Measurements from ENCODE around the gene CATSPERB. TPM values are rescaled to one million over a fixed set of nuclear protein-coding genes. Genes with fewer than 3 reads are reported as not detected.
"Not testable (repeated sequence)": the region's sequence is repeated elsewhere in the genome, so short reads cannot be mapped to it uniquely, and the experiment has no call there.

CATSPERB gene
- total RNA-seq, 1 experiment from 2014 or later, result not detected

DNA sequence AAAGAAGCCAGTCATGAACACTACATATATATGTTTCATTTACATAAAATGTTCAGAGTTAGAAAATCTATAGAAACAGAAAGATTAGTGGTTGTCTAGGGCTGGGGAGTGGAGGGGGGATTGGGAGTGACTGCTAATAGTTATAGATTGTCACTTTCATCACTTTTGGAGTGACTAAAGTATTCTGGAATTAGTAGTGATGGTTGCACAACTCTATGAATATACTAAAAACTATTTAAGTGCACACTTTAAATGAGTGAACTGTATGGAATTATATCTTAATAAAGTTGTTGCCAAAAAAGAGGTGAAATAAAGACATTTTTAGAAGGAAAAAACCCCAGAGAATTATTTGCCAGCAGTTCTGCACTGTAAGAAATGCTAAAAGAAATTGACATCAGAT lies 9.5 kb downstream of the CATSPERB start:
- no peak for DNase-seq (ENCODE audit: low read depth in 1 of 2, low spot score in 2 of 2)
- Histone ChIP-seq H3K4me3 (no peak overlapping the region), H3K9me3 (replicated peaks) (no peaks in the 10 kb centered on the region), H3K27me3 (replicated peaks) (no peaks in the 10 kb centered on the region), H3K4me1 (replicated peaks) (no peaks in the 10 kb centered on the region), H3K36me3 (no peaks in the 10 kb centered on the region), H3K27ac (no peak overlapping the region)

DNA sequence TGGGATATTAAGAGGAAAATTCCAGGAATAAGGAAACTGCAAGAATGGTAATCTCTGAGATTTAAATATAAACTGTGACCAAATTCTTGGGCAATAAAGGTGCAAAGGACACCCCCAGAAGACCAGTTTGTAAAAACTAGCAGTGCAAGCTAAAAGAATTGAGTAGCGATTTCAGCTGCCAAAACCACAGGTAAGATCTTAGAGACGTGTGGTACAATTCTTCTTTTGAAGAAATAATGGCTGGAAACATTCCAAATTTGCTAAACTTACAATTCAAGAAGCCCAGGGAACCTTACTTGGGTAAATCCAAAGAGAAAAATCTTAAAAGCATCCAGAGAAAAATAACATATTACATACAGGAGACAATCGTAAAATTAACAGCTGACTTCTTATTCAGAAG lies 12.0 kb downstream of the CATSPERB start:
- Histone ChIP-seq H3K27me3 (replicated peaks) (no peaks in the 10 kb centered on the region), H3K4me3 (no peak overlapping the region), H3K27ac (no peak overlapping the region), H3K9me3 (replicated peaks) (no peaks in the 10 kb centered on the region), H3K36me3 (no peaks in the 10 kb centered on the region), H3K4me1 (replicated peaks) (no peaks in the 10 kb centered on the region)
- no peak for DNase-seq (ENCODE audit: low read depth in 1 of 2, low spot score in 2 of 2)

DNA sequence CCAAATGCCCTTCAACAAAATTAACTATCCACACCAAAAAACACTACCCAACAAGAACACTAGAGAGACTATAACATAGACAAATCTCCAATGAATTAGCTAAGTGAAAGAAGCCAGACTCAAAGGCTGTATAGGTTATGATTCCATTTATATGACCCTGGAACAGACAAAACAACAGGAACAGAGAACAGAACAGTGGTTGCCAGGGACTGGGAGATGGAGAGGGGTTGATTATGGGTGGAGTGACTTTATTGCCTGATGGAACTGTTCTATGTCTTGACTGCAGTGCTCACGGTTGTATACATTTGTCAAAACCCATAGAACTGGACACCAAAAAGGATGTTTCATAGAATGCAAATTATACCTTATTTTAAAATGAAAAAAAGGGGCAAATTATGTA lies 14.9 kb downstream of the CATSPERB start:
- Histone ChIP-seq H3K4me1 (replicated peaks) (no peaks in the 10 kb centered on the region), H3K27me3 (replicated peaks) (no peaks in the 10 kb centered on the region), H3K27ac (no peak overlapping the region), H3K36me3 (no peaks in the 10 kb centered on the region), H3K4me3 (no peak overlapping the region), H3K9me3 (replicated peaks) (no peaks in the 10 kb centered on the region)
- DNase-seq (ENCODE audit: low read depth in 1 of 2, low spot score in 2 of 2), result no peak

DNA sequence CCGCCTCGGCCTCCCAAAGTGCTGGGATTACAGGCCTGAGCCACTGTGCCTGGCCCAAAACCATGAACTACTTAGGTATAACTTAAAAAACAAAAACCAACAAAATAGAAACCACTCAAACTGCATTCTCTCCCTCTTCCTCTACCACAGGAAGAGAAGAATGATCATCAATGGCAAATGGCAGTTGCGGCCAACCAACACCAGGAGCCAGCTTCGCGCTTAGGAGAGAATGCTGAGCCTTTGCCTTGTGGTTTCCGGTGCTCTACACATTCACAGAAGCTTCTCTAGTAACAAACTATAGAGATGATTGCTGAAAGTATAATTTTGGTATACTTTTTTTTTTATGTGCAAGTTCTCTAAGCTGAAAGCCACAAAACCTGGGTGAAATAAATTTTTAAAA lies 17.1 kb downstream of the CATSPERB start:
- H3K27me3 ChIP-seq (replicated peaks), result no peaks in the 10 kb centered on the region
- H3K4me3 ChIP-seq, result no peak overlapping the region
- DNase-seq (ENCODE audit: low read depth in 1 of 2, low spot score in 2 of 2), result no peak
- H3K27ac ChIP-seq, result no peak overlapping the region
- no peaks in the 10 kb centered on the region for H3K4me1 ChIP-seq (replicated peaks)
- no peaks in the 10 kb centered on the region for H3K36me3 ChIP-seq
- H3K9me3 ChIP-seq (replicated peaks), result no peaks in the 10 kb centered on the region

DNA sequence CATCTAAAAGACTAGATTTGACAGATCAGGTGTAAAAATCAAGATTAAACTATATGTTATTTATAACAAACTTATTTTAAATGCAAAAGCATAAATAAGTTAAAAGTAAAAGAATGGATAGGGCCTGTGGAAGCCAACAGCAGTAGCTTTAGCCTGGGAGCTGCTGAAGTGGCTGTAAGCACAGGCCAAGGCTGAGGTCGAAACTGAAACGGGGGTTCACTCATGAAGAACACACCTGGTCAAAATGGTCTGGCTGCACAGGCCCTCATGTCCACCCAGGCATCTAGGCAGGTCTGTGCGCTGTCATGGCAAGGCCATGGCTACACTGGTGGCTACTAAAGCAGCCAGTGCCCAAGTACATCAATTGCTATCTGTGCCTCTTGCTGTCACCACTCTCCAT lies 23.1 kb downstream of the CATSPERB start:
- Histone ChIP-seq H3K27ac (no peak overlapping the region), H3K27me3 (replicated peaks) (no peaks in the 10 kb centered on the region), H3K4me3 (no peak overlapping the region), H3K36me3 (no peaks in the 10 kb centered on the region), H3K4me1 (replicated peaks) (no peaks in the 10 kb centered on the region), H3K9me3 (replicated peaks) (no peaks in the 10 kb centered on the region)
- DNase-seq (ENCODE audit: low read depth in 1 of 2, low spot score in 2 of 2), result no peak

DNA sequence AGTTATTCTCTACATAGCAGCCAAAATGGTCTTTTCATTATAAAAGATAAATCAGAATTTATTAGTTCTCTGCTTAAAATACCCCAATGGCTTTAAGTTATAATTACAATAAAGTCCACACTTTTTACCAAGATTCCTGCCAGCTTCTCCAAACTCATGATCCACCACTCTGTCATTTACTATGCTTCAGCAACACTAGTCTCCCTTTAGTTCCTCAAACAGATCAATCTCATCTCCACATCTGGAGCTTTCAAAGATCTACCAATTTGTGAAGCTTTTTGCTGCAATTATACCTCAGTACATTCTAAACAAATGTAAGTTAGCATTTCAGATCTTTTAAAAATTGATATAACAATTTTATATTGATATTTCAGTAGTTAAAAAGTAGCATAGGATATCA lies 24.9 kb downstream of the CATSPERB start:
- no peak for DNase-seq (ENCODE audit: low read depth in 1 of 2, low spot score in 2 of 2)
- no peaks in the 10 kb centered on the region for H3K4me1 ChIP-seq (replicated peaks)
- no peak overlapping the region for H3K4me3 ChIP-seq
- H3K27ac ChIP-seq, result no peak overlapping the region
- no peaks in the 10 kb centered on the region for H3K9me3 ChIP-seq (replicated peaks)
- H3K27me3 ChIP-seq (replicated peaks), result no peaks in the 10 kb centered on the region
- H3K36me3 ChIP-seq, result no peaks in the 10 kb centered on the region

DNA sequence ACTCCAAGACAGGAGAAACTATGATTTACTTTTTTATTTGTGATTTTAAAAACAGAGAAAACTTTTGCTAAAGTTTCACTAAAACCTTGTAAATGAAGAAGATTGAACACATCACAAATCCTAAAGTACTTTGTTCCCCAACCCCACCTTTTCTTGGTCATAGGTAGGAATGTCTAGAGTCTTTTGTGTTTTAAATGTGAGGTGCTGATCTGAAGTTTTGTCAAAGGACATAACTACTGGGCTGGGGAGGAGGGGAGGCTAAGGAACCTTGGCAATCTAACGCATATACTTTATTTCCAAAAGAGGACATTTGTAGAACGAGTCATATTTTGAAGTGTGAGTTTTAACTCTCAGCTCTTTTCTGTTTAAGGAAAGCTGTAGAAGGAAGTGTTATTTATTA lies 37.2 kb downstream of the CATSPERB start:
- Histone ChIP-seq H3K36me3 (no peaks in the 10 kb centered on the region), H3K4me1 (replicated peaks) (no peaks in the 10 kb centered on the region), H3K9me3 (replicated peaks) (no peaks in the 10 kb centered on the region), H3K27ac (no peak overlapping the region), H3K27me3 (replicated peaks) (no peaks in the 10 kb centered on the region), H3K4me3 (no peak overlapping the region)
- DNase-seq (ENCODE audit: low read depth in 1 of 2, low spot score in 2 of 2), result no peak

DNA sequence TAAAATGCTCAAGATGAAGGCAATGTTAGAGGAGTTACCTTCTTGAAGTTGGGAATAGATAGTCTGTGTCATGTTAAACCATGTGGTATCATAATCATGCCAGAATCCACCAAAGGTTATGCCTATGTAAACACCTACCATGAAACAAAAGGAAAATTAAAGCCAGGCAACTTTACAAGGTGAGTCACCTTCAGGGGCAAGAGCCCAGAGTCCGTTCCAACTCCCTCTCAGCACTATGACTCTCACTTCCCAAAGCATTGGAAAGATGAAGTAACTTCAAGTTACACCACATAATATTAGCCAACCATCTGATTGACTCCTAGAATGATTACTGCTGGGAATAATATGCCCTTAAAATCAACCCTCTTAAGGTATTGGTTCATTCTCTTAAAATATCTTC lies 38.5 kb downstream of the CATSPERB start:
- Histone ChIP-seq H3K4me3 (no peak overlapping the region), H3K36me3 (no peaks in the 10 kb centered on the region), H3K27me3 (replicated peaks) (no peaks in the 10 kb centered on the region), H3K9me3 (replicated peaks) (no peaks in the 10 kb centered on the region), H3K27ac (no peak overlapping the region), H3K4me1 (replicated peaks) (no peaks in the 10 kb centered on the region)
- no peak for DNase-seq (ENCODE audit: low read depth in 1 of 2, low spot score in 2 of 2)

DNA sequence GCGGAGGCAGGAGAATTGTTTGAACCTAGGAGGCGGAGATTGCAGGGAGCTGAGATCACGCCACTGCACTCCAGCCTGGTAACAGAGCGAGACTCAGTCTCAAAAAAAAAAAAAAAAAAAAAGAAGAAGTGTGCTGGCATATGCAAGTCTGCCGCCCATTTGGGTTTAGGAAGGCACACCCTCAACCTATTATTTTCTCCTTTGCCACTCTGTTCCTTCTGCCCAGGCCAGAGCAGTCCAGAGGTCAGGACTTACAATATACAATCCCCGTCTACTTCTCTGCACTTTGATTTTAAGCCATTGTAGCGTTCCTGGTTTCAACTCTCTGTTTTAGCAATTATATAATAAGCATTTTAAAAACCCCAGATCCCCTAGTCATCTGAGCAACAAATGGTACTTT lies 39.8 kb downstream of the CATSPERB start:
- H3K27me3 ChIP-seq (replicated peaks), result no peaks in the 10 kb centered on the region
- H3K27ac ChIP-seq, result no peak overlapping the region
- no peaks in the 10 kb centered on the region for H3K9me3 ChIP-seq (replicated peaks)
- no peak for DNase-seq (ENCODE audit: low read depth in 1 of 2, low spot score in 2 of 2)
- no peaks in the 10 kb centered on the region for H3K4me1 ChIP-seq (replicated peaks)
- no peaks in the 10 kb centered on the region for H3K36me3 ChIP-seq
- H3K4me3 ChIP-seq, result no peak overlapping the region

DNA sequence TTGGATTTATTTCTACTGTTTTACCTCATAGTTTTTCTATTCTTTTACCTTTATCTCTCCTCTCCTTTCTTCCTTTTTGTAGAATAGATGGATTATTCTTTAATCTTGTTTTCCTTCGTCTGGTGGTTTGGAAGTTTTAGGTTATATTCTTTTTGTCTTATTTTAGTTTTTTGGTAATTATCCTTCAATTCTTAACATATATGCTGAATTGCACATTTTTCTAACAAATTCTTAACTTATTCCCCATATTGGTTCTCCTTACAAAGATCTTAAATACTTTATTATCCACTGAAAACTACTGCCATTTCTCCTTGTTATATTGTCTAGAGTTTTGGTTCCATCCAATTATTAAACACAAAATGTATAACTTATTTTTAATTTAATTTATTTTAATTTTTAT lies 42.3 kb downstream of the CATSPERB start:
- H3K4me3 ChIP-seq, result no peak overlapping the region
- no peak for DNase-seq (ENCODE audit: low read depth in 1 of 2, low spot score in 2 of 2)
- no peaks in the 10 kb centered on the region for H3K9me3 ChIP-seq (replicated peaks)
- no peaks in the 10 kb centered on the region for H3K4me1 ChIP-seq (replicated peaks)
- no peaks in the 10 kb centered on the region for H3K27me3 ChIP-seq (replicated peaks)
- H3K36me3 ChIP-seq, result no peaks in the 10 kb centered on the region
- H3K27ac ChIP-seq, result no peak overlapping the region

DNA sequence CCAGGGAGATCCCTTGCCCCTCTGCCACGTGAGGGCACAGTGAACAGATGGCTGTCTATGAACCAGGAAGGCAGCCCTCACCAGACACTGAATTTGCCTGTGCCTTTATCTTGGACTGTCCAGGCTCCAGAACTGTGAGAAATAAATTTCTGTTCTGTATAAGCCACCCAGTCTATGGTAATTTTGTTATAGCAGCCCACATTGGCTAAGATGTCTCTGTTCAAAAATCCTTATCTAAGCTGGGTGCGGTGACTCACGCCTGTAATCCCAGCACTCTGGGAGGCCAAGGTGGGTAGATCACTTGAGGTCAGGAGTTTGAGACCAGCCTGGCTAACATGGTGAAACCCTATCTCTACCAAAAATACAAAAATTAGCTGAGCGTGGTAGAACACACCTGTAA lies 44.5 kb downstream of the CATSPERB start:
- H3K9me3 ChIP-seq (replicated peaks); H3K27me3 ChIP-seq (replicated peaks); DNase-seq (ENCODE audit: low read depth in 1 of 2, low spot score in 2 of 2); H3K36me3 ChIP-seq; H3K4me3 ChIP-seq; H3K4me1 ChIP-seq (replicated peaks); H3K27ac ChIP-seq: not testable (repeated sequence)

DNA sequence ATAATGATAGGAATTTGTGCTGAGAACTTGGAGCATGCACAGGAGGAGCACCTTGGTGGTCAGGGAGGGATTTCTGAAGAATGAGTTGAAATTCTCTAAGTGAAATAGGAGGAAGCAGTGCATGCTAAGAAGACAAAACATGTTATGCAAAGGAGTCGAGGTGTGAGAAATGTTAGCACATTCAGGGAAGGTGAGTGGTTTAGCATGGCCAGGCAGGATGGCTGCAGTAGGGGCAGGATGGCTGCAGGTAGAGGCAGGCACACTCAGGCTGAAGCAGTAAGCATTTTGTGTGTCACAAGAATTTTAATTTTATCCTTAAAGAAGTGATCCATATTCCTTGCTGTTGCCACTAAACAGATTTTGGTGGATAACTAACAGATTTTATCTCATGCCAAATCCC lies 46.3 kb downstream of the CATSPERB start:
- Histone ChIP-seq H3K36me3 (no peaks in the 10 kb centered on the region), H3K27ac (no peak overlapping the region), H3K4me1 (replicated peaks) (no peaks in the 10 kb centered on the region), H3K9me3 (replicated peaks) (no peaks in the 10 kb centered on the region), H3K4me3 (no peak overlapping the region), H3K27me3 (replicated peaks) (no peaks in the 10 kb centered on the region)
- DNase-seq (ENCODE audit: low read depth in 1 of 2, low spot score in 2 of 2), result no peak

DNA sequence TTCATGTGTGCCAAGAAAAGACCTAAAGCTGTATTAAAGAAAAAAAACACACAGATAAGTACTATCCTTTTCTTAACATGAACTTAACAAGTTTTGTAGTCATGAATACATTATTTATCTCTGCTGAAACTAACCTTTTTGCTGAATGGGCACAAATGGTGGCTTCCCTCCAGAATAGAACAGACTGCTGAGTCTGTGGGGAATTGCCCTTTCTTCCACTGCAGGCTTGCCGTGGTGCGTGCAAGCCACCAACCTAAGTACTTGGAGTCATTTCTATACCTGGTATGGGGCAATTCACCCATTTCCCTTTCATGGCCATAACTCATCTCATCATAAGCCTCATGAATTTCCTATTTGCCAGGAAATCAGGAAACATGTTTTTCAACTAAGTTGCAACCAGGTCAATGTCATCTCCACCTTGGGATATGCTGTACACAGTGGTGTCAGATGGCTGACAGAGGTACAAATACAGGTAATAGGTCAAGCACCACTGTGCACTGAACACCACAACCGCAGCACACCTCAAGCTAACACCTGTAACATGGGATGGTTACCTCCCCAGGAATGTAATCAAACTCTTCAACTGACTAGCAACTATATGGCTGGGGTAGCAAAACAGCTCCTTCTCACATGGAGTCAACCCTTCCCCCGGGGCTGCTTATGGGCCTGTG lies 49.9 kb downstream of the CATSPERB start:
- H3K27ac ChIP-seq, result no peak overlapping the region
- DNase-seq (ENCODE audit: low read depth in 1 of 2, low spot score in 2 of 2), result no peak
- no peak overlapping the region for H3K4me3 ChIP-seq
- no peaks in the 10 kb centered on the region for H3K36me3 ChIP-seq
- no peaks in the 10 kb centered on the region for H3K27me3 ChIP-seq (replicated peaks)
- no peaks in the 10 kb centered on the region for H3K4me1 ChIP-seq (replicated peaks)
- H3K9me3 ChIP-seq (replicated peaks), result no peaks in the 10 kb centered on the region

DNA sequence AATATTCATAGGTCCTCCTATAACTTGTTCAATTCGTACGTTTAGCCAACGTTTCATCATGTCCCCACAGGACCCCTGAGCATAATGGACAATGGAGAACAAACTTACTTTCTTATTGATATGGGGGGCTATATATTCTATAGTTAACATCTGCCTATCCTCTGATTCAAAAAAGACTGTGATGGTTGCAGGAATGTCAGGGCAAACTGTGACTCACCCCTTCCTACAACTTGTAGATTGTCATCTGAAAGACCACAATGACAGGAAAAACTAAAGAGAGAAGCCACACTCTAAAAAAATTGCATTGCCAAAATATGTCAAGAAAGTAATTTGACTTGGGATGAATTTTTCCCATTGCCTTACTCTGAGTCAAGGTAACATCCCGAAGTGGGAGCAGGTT lies 50.8 kb downstream of the CATSPERB start:
- H3K4me3 ChIP-seq, result no peak overlapping the region
- H3K4me1 ChIP-seq (replicated peaks), result no peaks in the 10 kb centered on the region
- H3K27me3 ChIP-seq (replicated peaks), result no peaks in the 10 kb centered on the region
- no peak overlapping the region for H3K27ac ChIP-seq
- no peaks in the 10 kb centered on the region for H3K36me3 ChIP-seq
- DNase-seq (ENCODE audit: low read depth in 1 of 2, low spot score in 2 of 2), result no peak
- no peaks in the 10 kb centered on the region for H3K9me3 ChIP-seq (replicated peaks)

DNA sequence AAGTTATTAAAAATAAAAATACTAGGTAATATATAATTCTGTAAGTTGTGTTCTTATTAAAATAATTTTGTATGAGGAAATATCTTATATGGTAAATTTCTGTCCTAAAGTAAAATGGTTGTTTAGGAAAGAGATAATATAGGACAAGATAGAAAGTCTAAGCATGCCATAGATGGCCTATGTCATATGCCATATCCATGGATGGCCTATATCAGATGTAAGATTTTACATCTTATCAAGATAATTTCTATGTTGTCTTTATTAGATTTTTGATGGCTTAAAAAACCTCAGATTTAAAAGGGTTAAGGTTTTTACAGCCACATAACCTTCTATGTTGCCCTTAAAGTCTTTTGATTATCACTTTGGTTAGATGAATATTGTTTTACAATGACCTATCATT lies 52.6 kb downstream of the CATSPERB start:
- no peak overlapping the region for H3K27ac ChIP-seq
- H3K27me3 ChIP-seq (replicated peaks), result no peaks in the 10 kb centered on the region
- H3K4me1 ChIP-seq (replicated peaks), result no peaks in the 10 kb centered on the region
- H3K4me3 ChIP-seq, result no peak overlapping the region
- DNase-seq (ENCODE audit: low read depth in 1 of 2, low spot score in 2 of 2), result no peak
- no peaks in the 10 kb centered on the region for H3K36me3 ChIP-seq
- no peaks in the 10 kb centered on the region for H3K9me3 ChIP-seq (replicated peaks)
